Fibroblast of lung (primary cell): ENCODE measurements around the gene TNFRSF11A.

ENCODE experiments used
- EZH2 ChIP-seq: IDR thresholded peaks from 2 replicates; pipeline ENCODE4 v1.5.1; 2012; ENCODE audit warnings: low read length, control low read depth, mild to moderate bottlenecking; ENCODE audit errors: missing control alignments
- TF ChIP-seq, protein P1 (sequence below), 2 donors: IDR thresholded peaks in 1 of 2; conservative IDR thresholded peaks in 1 of 2; 1 replicate in 1 of 2; 2 replicates in 1 of 2; pipeline ENCODE4 v1.5.1; 2011 to 2012; ENCODE audit warnings: low read length in 2 of 2, control low read depth in 1 of 2, inconsistent platforms in 1 of 2, low read depth in 1 of 2, mild to moderate bottlenecking in 1 of 2

DNA sequence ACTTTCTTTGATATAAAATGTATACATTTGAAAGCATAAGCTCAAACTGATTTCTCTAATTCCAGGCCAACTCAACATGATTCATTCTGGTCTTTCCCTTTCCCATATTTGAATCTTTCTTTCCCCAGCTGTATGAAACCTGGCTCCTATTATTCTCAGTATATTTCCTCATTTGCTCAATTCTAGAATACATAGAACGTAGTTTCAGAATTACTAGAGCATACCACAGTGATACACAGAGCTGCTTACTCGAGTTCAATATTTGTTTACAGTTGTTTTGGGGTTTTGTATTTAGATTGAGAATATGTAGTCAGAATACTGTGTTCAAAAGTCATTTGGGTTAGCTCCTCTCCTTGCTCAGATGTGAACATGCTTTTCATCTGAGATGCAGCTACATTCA lies 43.0 kb downstream of the TNFRSF11A start:
- TF ChIP-seq, protein P1, sequence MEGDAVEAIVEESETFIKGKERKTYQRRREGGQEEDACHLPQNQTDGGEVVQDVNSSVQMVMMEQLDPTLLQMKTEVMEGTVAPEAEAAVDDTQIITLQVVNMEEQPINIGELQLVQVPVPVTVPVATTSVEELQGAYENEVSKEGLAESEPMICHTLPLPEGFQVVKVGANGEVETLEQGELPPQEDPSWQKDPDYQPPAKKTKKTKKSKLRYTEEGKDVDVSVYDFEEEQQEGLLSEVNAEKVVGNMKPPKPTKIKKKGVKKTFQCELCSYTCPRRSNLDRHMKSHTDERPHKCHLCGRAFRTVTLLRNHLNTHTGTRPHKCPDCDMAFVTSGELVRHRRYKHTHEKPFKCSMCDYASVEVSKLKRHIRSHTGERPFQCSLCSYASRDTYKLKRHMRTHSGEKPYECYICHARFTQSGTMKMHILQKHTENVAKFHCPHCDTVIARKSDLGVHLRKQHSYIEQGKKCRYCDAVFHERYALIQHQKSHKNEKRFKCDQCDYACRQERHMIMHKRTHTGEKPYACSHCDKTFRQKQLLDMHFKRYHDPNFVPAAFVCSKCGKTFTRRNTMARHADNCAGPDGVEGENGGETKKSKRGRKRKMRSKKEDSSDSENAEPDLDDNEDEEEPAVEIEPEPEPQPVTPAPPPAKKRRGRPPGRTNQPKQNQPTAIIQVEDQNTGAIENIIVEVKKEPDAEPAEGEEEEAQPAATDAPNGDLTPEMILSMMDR (conservative IDR thresholded peaks at IDR 0.05 in 1 of 2, IDR thresholded peaks at IDR 0.05 in 1 of 2; ENCODE audit: low read depth in 1 of 2, low read length in 2 of 2) = no peak
- no peak for TF ChIP-seq EZH2
